Ovary (tissue), 9 donors: ENCODE results near the gene ARSA. TPM values are rescaled to one million over a fixed set of nuclear protein-coding genes. Genes with fewer than 3 reads are reported as not detected.
"Not testable (repeated sequence)": the region's sequence is repeated elsewhere in the genome, so short reads cannot be mapped to it uniquely, and the experiment has no call there.

Experiments used
- DNase-seq, 5 donors: peaks; one replicate each; pipeline ENCODE4 v3.0.0-alpha.2; 2019 to 2020
- H3K27ac ChIP-seq, 2 donors: fragments of 200-600 bp; one replicate each; pipeline versions ENCODE4 v1.5.1 to v1.8.0; 2019 to 2022
- H3K27me3 ChIP-seq: fragments of 200-600 bp; one replicate; pipeline ENCODE4 v1.8.0; 2022
- H3K36me3 ChIP-seq: fragments of 200-600 bp; sonication (generic); one replicate; pipeline ENCODE4 v1.5.1; 2019
- H3K4me1 ChIP-seq: one replicate; pipeline ENCODE4 v1.8.1; 2013; ENCODE audit warnings: mild to moderate bottlenecking, moderate library complexity; ENCODE audit not compliant: insufficient read depth
- H3K4me3 ChIP-seq: fragments of 200-600 bp; sonication (generic); one replicate; pipeline ENCODE4 v1.5.1; 2017
- H3K9me3 ChIP-seq, 2 donors: fragments of 200-600 bp in 1 of 2; sonication (generic) in 1 of 2; one replicate each; pipeline versions ENCODE4 v1.5.1 to v1.8.1; 2013 to 2019; ENCODE audit warnings: mild to moderate bottlenecking in 1 of 2, moderate library complexity in 1 of 2
- CTCF ChIP-seq, 3 donors: fragments of 450-650 bp in 2 of 3; fragments of 200-600 bp in 1 of 3; IDR thresholded peaks; one replicate each; pipeline versions ENCODE4 v1.5.1 to v1.8.0; 2016 to 2022; ENCODE audit warnings: antibody characterized with exemption in 3 of 3, mild to moderate bottlenecking in 1 of 3
- EP300 ChIP-seq: sonication (generic); formaldehyde crosslinking; IDR thresholded peaks from one replicate; pipeline ENCODE4 v1.6.1; 2017; ENCODE audit warnings: antibody characterized with exemption
- POLR2A ChIP-seq: fragments of 450-650 bp; IDR thresholded peaks from one replicate; pipeline ENCODE4 v1.6.1; 2017; ENCODE audit warnings: antibody characterized with exemption, mild to moderate bottlenecking, moderate library complexity
- WGBS, 3 donors: extraction: QIAGEN DNeasy Blood & Tissue Kit in 1 of 3; methylation state at CpG; one replicate each; pipeline versions ENCODE4 v1.1.5 to v1.1.7; 2013 to 2017; 5-methylcytosine and 5-hydroxymethylcytosine counted together
- intact Hi-C, 4 donors: fragments of 100-400 bp; cut with DNase I; formaldehyde crosslinking; loops; one replicate each; pipeline versions ENCODE4 v1.11.0 to v1.15.1; 2022 to 2023
- polyA plus RNA-seq, 2 donors: library from polyadenylated mRNA; stranded (reverse); fragments of 200-250 nt in 1 of 2; fragments of 350-450 nt in 1 of 2; fragmentation: Illumina TruSeq in 1 of 2; extraction: RNeasy Lipid Tissue Mini Kit (QIAGEN cat#74804) in 1 of 2; gene quantifications; one replicate each; pipeline ENCODE4 v1.2.3, GENCODE V29; 2013 to 2014
- total RNA-seq, 7 donors: library from RNA; depleted of rRNA in 2 of 7; stranded (reverse); fragments of >200 nt in 2 of 7; fragmentation: NEBNext Ultra II Directional in 3 of 7; extraction: Animal tissue kit (Norgen Biotek cat#: 25700) in 3 of 7; gene quantifications; one replicate each; pipeline versions ENCODE4 v1.1.0 to v1.2.4, GENCODE V29; 2016 to 2023
- donor health status: DM: no; HTN: no; CAD: no; lungs with moderate emphysema.
- donor health status: DM: no; HTN: no; CAD: no.
- donor health status: Bipolar disorder and iron deficiency.
- donor health status: DM: yes; HTN: yes; CAD: no.
- donor health status: DM: no; HTN: no; CAD: no.
- donor health status: DM: yes; HTN: yes; CAD: no.

The ARSA gene
- total and polyA plus RNA-seq, 9 donors, result 2.1 to 51.6 (median 13.1) TPM

- TF ChIP-seq CTCF (IDR thresholded peaks at IDR 0.05), result no peak
- no peak for TF ChIP-seq EP300
- TF ChIP-seq POLR2A, result no peak
- WGBS, 3 donors, result 52 to 62% (median 57%) methylated on average over 23 of the region's 23 CpGs
- Histone ChIP-seq H3K9me3 (no peaks in the 10 kb centered on the region), H3K4me3 (no peak overlapping the region), H3K4me1 (no peaks in the 10 kb centered on the region), H3K36me3 (no peaks in the 10 kb centered on the region), H3K27ac (no peak overlapping the region), H3K27me3 (no peaks in the 10 kb centered on the region)
- intact Hi-C loops, result no loop called here
- DNase-seq, result no peak
These were observed 28.4 kb upstream of the ARSA start for GRCh38 chr22:50656122-50657070.

- H3K27me3 ChIP-seq, H3K4me3 ChIP-seq, H3K4me1 ChIP-seq, H3K27ac ChIP-seq, intact Hi-C loops, H3K36me3 ChIP-seq, H3K9me3 ChIP-seq, DNase-seq: not testable (repeated sequence)
- 84 to 87% (median 86%) methylated on average over 6 of the region's 6 CpGs for WGBS, 3 donors
These were observed 26.7 kb upstream of the ARSA start for GRCh38 chr22:50654664-50655063.

GRCh38 chr22:50653256-50653655 is 25.3 kb upstream of the ARSA start:
- H3K4me3 ChIP-seq, result no peak overlapping the region
- H3K27ac ChIP-seq, result no peak overlapping the region
- TF ChIP-seq CTCF (IDR thresholded peaks at IDR 0.05), result no peak
- H3K36me3 ChIP-seq, result no peaks in the 10 kb centered on the region
- H3K27me3 ChIP-seq, result no peaks in the 10 kb centered on the region
- H3K4me1 ChIP-seq, result no peaks in the 10 kb centered on the region
- no peak for DNase-seq
- WGBS, 3 donors, result 74 to 79% (median 78%) methylated on average over 10 of the region's 10 CpGs
- no peaks in the 10 kb centered on the region for H3K9me3 ChIP-seq
- intact Hi-C loops, result no loop called here

- H3K27me3 ChIP-seq, H3K36me3 ChIP-seq, intact Hi-C loops, H3K4me1 ChIP-seq, H3K27ac ChIP-seq, H3K9me3 ChIP-seq, H3K4me3 ChIP-seq, DNase-seq: not testable (repeated sequence)
- 37 to 54% (median 40%) methylated on average over 3 of the region's 3 CpGs for WGBS, 3 donors
These were observed 15.8 kb upstream of the ARSA start for GRCh38 chr22:50643821-50644101.

- H3K4me3 ChIP-seq, H3K9me3 ChIP-seq, intact Hi-C loops, H3K27me3 ChIP-seq, DNase-seq, H3K4me1 ChIP-seq, H3K36me3 ChIP-seq, H3K27ac ChIP-seq: not testable (repeated sequence)
- 83 to 87% (median 86%) methylated on average over 17 of the region's 17 CpGs for WGBS, 3 donors
These were observed 15.3 kb upstream of the ARSA start for GRCh38 chr22:50643021-50643820.
